NCI-H2196 treated with DMSO at 0.1 percent for 48 hours (cell line): ENCODE results near the gene INTU.

Experiments used
- DNase-seq: peaks from one replicate; lab custom pipeline; 2025; ENCODE audit not compliant: unreplicated experiment; lab: John Stamatoyannopoulos, UW

Gene INTU

GRCh38 chr4:127737295-127737694, 104.5 kb downstream of the INTU start:
- no peak for DNase-seq

- no peak for DNase-seq
These were observed 108.5 kb downstream of the INTU start for GRCh38 chr4:127741247-127741646.

GRCh38 chr4:127747883-127748282, 115.1 kb downstream of the INTU start:
- no peak for DNase-seq

GRCh38 chr4:127748957-127749356, 116.2 kb downstream of the INTU start:
- no peak for DNase-seq

DNA sequence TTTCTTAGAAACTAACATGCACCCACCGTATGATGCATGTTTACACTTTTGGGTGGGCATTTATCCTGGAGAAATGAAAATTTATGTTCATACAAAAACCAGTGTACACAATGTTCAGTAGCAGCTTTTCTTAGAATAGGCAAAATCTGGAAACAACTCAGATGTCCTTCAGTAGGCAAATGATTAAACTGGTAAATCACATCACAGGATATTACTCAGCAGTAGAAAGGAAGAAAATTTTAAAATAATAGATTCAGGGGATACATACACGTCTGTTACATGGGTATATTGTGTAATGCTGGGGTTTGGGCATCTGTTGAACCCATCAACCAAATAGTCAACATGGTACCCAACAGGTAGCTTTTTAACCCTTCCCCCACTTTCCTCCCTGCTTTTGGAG, 124.1 kb downstream of the INTU start:
- DNase-seq: no peak

GRCh38 chr4:127759228-127759820, 126.6 kb downstream of the INTU start:
- no peak for DNase-seq

GRCh38 chr4:127759893-127760292, 127.1 kb downstream of the INTU start:
- no peak for DNase-seq

DNA sequence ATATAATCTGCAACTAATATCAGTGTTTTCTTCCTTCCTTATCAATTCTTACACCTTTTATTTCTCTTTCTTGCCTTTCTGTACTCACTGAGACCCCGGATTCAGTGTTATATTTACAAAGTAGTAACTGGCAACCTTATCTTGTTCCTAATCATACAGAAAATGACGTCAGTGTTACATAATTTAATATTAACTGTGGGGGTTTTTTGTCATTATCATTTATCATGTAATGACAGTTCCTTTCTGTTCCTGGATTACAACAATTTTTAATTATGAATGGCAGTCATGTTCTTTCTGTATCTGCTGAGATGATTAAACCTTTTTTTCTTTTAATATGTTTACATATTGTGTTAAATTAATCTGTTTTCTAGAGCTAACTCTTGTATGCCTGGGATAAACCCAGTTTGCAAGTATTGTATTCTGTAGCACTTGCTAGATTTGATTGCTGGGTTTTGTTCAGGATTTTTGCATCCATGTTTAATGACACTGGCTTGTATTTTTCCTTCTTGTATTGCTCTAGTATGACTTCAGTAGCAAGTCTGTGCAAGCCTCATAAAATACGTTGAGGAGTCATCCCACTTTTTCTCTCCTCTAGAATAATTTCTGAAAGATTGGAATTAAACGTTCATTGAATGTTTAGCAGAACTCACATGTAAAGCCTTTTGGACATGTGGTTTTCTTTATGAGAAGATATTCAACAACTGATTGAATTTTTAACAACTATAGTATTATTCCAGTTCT, 138.9 kb downstream of the INTU start:
- DNase-seq: no peak

DNA sequence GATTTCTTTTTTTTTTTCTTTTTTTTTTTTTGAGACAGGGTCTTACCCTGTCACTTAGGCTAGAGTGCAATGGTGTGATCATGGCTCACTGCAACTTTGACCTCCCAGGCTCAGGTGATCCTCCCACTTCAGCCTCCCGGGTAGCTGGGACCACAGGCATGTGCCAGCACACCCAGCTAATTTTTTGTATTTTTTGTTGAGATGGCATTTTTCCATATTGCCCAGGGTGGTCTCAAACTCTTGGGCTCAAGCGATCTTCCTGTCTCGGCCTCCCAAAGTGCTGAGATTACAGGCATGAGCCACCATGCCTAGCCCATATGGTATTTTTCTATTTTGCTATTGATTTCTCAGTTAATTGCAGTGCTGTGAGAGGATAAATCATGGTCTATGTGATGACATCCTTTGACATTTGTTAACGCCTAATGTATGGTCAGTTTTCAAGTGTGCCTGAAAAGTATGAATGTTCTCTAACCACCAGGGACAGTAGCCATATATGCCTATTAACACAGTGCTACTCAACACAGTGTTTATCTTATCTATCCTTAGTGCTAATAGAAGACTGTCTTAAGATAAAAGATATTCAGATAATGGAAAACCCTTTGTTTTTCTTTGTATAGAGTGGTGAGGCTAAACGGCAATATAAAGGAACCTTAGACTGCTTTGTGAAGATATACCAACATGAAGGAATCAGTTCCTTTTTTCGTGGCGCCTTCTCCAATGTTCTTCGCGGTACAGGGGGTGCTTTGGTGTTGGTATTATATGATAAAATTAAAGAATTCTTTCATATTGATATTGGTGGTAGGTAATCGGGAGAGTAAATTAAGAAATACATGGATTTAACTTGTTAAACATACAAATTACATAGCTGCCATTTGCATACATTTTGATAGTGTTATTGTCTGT, 140.3 kb downstream of the INTU start:
- no peak for DNase-seq

- DNase-seq: no peak
These were observed 143.1 kb downstream of the INTU start for GRCh38 chr4:127775843-127776242.
